NCI-H1417 treated with DMSO at 0.1 percent for 48 hours (cell line): Measurements from ENCODE around the gene MAGI3.
"Not testable (repeated sequence)": the region's sequence is repeated elsewhere in the genome, so short reads cannot be mapped to it uniquely, and the experiment has no call there.

Experiments used
- DNase-seq: peaks from one replicate; lab custom pipeline; 2025; lab: John Stamatoyannopoulos, UW

MAGI3 gene

GRCh38 chr1:113579256-113580018 is 189.1 kb downstream of the MAGI3 start:
- DNase-seq: no peak

GRCh38 chr1:113581323-113581722 is 191.0 kb downstream of the MAGI3 start:
- no peak for DNase-seq

GRCh38 chr1:113582084-113582483 is 191.8 kb downstream of the MAGI3 start:
- no peak for DNase-seq

- DNase-seq: no peak
Observed at GRCh38 chr1:113587475-113587874, 197.2 kb downstream of the MAGI3 start.

GRCh38 chr1:113592230-113592629 is 201.9 kb downstream of the MAGI3 start:
- DNase-seq: no peak

GRCh38 chr1:113593550-113594297 is 203.4 kb downstream of the MAGI3 start:
- no peak for DNase-seq

GRCh38 chr1:113604466-113604865 is 214.2 kb downstream of the MAGI3 start:
- DNase-seq: not testable (repeated sequence)

GRCh38 chr1:113605146-113605545 is 214.8 kb downstream of the MAGI3 start:
- DNase-seq: no peak

GRCh38 chr1:113608399-113608798 is 218.1 kb downstream of the MAGI3 start:
- DNase-seq: no peak

GRCh38 chr1:113610372-113610771 is 220.1 kb downstream of the MAGI3 start:
- no peak for DNase-seq

GRCh38 chr1:113615425-113615824 is 225.1 kb downstream of the MAGI3 start:
- DNase-seq: no peak

- no peak for DNase-seq
Observed at GRCh38 chr1:113616156-113616555, 225.8 kb downstream of the MAGI3 start.

GRCh38 chr1:113617438-113618141 is 227.3 kb downstream of the MAGI3 start:
- DNase-seq: no peak

GRCh38 chr1:113628997-113629396 is 238.7 kb downstream of the MAGI3 start:
- DNase-seq: no peak

- no peak for DNase-seq
Observed at GRCh38 chr1:113630340-113631327, 240.3 kb downstream of the MAGI3 start.

- DNase-seq: no peak
Observed at GRCh38 chr1:113641396-113641795, 251.1 kb downstream of the MAGI3 start.

- no peak for DNase-seq
Observed at GRCh38 chr1:113647164-113647563, 256.8 kb downstream of the MAGI3 start.

- DNase-seq: no peak
Observed at GRCh38 chr1:113648478-113648877, 258.2 kb downstream of the MAGI3 start.

GRCh38 chr1:113652771-113653170 is 262.5 kb downstream of the MAGI3 start:
- DNase-seq: no peak

GRCh38 chr1:113653741-113654140 is 263.4 kb downstream of the MAGI3 start:
- DNase-seq: no peak

GRCh38 chr1:113654883-113655282 is 264.6 kb downstream of the MAGI3 start:
- DNase-seq: no peak

- DNase-seq: no peak
Observed at GRCh38 chr1:113657126-113657525, 266.8 kb downstream of the MAGI3 start.
